ENCODE measurements around the gene CNN3. TPM values are rescaled to one million over a fixed set of nuclear protein-coding genes. Genes with fewer than 3 reads are reported as not detected.
"Not testable (repeated sequence)": the region's sequence is repeated elsewhere in the genome, so short reads cannot be mapped to it uniquely, and the experiment has no call there.

The CNN3 gene
- total and polyA plus RNA-seq, 3 donors from 2014 or later = 45.9 to 114 (median 61.4) TPM

DNA sequence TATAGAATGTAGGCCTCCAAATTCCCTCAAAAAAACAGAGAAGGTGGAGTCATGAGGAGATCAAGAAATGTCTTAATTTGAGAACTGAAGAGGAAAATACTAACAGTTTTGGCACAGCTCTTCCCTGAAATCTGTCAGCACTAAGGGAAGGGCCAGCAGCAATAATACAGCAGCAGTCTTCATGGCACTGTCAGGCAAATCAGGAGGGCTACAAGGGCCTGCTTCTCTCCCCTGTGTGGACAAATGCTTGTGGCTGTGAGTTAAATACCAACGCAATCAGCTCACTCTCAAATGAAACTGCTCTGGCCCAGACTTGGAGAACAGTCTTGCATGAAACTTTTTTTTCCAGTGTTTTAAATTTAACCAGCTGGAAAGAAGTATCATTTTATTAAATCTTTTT, 20.5 kb upstream of the CNN3 start:
- intact Hi-C loops (cut with DNase I; ENCODE audit: low total_unique reads) = no loop called here
- Histone ChIP-seq H3K4me1 (no peaks in the 10 kb centered on the region), H3K27me3 (no peaks in the 10 kb centered on the region), H3K27ac (peak overlapping the region in 1 of 2 donors; percentile 59), H3K9me3 (no peaks in the 10 kb centered on the region), H3K4me3 (no peak overlapping the region), H3K36me3 (ENCODE audit: low read depth, missing control alignments) (no peaks in the 10 kb centered on the region)
- no peak for DNase-seq
- no peak for TF ChIP-seq POLR2A (IDR thresholded peaks at IDR 0.05)
- TF ChIP-seq, protein P1, sequence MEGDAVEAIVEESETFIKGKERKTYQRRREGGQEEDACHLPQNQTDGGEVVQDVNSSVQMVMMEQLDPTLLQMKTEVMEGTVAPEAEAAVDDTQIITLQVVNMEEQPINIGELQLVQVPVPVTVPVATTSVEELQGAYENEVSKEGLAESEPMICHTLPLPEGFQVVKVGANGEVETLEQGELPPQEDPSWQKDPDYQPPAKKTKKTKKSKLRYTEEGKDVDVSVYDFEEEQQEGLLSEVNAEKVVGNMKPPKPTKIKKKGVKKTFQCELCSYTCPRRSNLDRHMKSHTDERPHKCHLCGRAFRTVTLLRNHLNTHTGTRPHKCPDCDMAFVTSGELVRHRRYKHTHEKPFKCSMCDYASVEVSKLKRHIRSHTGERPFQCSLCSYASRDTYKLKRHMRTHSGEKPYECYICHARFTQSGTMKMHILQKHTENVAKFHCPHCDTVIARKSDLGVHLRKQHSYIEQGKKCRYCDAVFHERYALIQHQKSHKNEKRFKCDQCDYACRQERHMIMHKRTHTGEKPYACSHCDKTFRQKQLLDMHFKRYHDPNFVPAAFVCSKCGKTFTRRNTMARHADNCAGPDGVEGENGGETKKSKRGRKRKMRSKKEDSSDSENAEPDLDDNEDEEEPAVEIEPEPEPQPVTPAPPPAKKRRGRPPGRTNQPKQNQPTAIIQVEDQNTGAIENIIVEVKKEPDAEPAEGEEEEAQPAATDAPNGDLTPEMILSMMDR (IDR thresholded peaks at IDR 0.05) = no peak
- WGBS, 2 donors = 50 to 67% methylated on average over 1 of the region's 1 CpG

DNA sequence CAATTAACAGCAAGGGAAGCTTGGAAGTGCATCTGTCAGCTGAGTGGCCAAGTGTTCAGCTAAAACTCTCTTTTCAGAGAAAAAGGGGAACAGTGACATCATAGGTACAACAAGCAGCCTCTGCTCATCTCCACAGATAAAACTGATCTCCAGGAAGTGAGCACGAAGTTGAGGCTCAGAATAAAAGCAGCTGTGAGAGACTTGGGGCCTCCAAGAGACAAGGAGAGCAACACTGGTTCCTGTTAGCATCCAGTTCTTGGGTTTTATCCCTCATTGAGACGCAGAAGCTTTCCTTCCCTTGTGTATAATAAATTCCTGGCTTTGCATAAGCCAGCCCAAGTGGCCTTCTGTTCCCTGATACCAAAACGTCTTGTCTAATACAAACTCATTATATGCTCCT, 20.0 kb upstream of the CNN3 start:
- Histone ChIP-seq H3K4me3 (no peak overlapping the region), H3K4me1 (no peaks in the 10 kb centered on the region), H3K27me3 (no peaks in the 10 kb centered on the region), H3K9me3 (no peaks in the 10 kb centered on the region), H3K36me3 (ENCODE audit: low read depth, missing control alignments) (no peaks in the 10 kb centered on the region), H3K27ac (peak overlapping the region in 1 of 2 donors; percentile 59)
- DNase-seq = no peak
- intact Hi-C loops (cut with DNase I; ENCODE audit: low total_unique reads) = no loop called here
- TF ChIP-seq, protein P1 (IDR thresholded peaks at IDR 0.05) = no peak
- no peak for TF ChIP-seq POLR2A (IDR thresholded peaks at IDR 0.05)
- WGBS, 2 donors = 41 to 52% methylated on average over 3 of the region's 3 CpGs

DNA sequence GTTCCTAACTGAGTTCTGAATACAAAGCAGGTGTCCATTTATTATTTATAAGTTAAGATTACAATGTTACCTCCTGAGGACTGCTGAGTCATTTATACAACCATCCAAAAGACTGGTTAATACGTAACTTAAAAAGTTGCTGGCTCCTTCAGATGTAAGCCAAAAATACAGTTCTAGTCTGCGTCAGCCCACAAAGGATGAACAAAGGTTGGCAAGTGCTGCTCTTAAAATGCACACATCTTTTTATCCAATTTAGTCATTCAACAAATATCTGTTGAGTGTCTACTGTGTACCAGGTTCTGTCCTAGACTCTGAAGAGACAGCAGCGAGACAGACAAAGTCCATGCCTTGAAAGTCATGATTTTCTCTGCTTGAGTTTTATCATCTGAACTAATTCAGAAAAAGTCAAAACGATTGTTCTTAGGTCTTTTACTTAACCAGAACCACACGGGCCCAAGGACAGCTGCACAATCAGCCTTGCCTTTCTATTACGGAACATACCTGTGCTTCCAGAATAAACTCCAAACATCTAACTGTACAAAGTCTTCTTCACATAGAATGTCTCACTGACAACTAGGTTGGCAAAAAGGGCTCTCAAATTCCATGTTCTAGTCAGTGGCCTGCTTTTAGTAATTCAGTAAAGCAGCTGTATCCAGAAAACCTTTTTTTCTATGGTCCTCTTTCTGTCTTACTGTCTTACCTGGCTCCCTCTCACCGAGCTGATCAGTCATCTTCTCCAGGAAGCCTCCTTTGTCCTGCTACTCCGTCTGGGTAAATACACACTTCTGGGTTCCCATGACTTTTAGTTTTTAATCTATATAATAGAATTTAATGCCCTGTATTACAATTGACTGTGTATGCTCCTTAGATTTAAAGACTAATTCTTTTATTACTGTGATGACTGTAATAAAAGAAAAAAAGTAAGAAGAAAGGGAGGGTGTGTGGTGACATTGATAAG, 15.5 kb upstream of the CNN3 start:
- intact Hi-C loops (cut with DNase I; ENCODE audit: low total_unique reads) = no loop called here
- 75 to 77% methylated on average over 8 of the region's 8 CpGs for WGBS, 2 donors

DNA sequence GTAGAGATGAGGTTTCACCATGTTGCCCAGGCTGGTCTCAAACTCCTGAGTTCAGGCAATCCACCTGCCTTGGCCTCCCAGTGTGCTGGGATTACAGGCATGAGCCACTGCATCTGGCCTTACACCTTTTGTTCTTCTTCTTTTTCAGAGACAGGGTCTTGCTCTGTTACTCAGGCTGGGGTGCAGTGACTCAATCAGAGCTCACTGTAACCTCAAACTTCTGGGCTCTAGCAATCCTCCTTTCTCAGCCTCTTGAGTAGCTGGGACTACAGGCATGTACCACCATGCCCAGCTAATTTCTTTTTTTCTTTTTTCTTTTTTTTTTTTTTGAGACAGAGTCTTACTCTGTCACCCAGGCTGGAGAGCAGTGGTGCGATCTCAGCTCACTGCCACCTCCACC, 14.6 kb upstream of the CNN3 start:
- H3K9me3 ChIP-seq; DNase-seq; H3K27ac ChIP-seq; H3K4me3 ChIP-seq; H3K27me3 ChIP-seq; H3K4me1 ChIP-seq; intact Hi-C loops (cut with DNase I; ENCODE audit: low total_unique reads); H3K36me3 ChIP-seq (ENCODE audit: low read depth, missing control alignments): not testable (repeated sequence)
- WGBS, 2 donors = 92 to 94% methylated on average over 1 of the region's 1 CpG

More for the DNA sequence above, 15.5 kb upstream of the CNN3 start:
- TF ChIP-seq POLR2A (IDR thresholded peaks at IDR 0.05) = no peak
- TF ChIP-seq, protein P1 (IDR thresholded peaks at IDR 0.05) = no peak
- Histone ChIP-seq H3K4me1 (no peaks in the 10 kb centered on the region), H3K27ac (no peak overlapping the region), H3K4me3 (no peak overlapping the region), H3K9me3 (no peaks in the 10 kb centered on the region), H3K36me3 (ENCODE audit: low read depth, missing control alignments) (no peaks in the 10 kb centered on the region), H3K27me3 (no peaks in the 10 kb centered on the region)
- DNase-seq = no peak

DNA sequence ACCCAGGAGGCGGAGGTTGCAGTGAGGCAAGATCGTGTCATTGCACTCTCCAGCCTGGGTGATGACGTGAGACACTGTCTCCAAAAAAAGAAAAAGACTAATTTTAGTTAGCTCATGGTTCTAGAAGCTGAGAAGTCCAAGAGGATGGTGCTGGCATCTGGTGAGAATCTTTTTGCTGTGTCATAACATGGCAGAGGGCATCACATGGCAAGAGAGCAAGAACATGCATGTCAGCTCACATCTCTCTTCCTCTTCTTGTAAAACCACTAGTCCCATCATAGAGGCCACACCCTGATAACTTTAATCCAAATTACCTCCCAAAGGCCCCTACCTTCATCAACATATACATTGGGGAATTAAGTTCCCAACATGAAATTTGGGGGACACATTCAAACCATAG, 13.8 kb upstream of the CNN3 start:
- Histone ChIP-seq H3K9me3 (no peaks in the 10 kb centered on the region), H3K4me1 (no peaks in the 10 kb centered on the region), H3K4me3 (no peak overlapping the region), H3K36me3 (ENCODE audit: low read depth, missing control alignments) (no peaks in the 10 kb centered on the region), H3K27ac (no peak overlapping the region), H3K27me3 (no peaks in the 10 kb centered on the region)
- TF ChIP-seq POLR2A (IDR thresholded peaks at IDR 0.05) = no peak
- TF ChIP-seq, protein P1 (IDR thresholded peaks at IDR 0.05) = no peak
- no peak for DNase-seq
- intact Hi-C loops (cut with DNase I; ENCODE audit: low total_unique reads) = no loop called here
- WGBS, 2 donors = 84 to 87% methylated on average over 3 of the region's 3 CpGs
